Neuron (in vitro differentiated cells): ENCODE results near the gene CDK5R2.
A peak's percentile ranks its signal among the peaks of the same experiment; 100 is the strongest.

ENCODE experiments used
- H2AFZ ChIP-seq: one replicate; pipeline ENCODE4 v1.6.1; 2013; ENCODE audit warnings: low read depth, mild to moderate bottlenecking, inconsistent platforms, low read length, moderate library complexity
- H3K27me3 ChIP-seq: one replicate; pipeline ENCODE4 v1.6.1; 2013; ENCODE audit warnings: low read length; ENCODE audit not compliant: insufficient read depth
- H3K36me3 ChIP-seq: one replicate; pipeline ENCODE4 v1.6.1; 2013; ENCODE audit warnings: low read length; ENCODE audit not compliant: insufficient read depth
- H3K4me1 ChIP-seq: one replicate; pipeline ENCODE4 v1.6.1; 2013; ENCODE audit warnings: low read length; ENCODE audit not compliant: insufficient read depth
- H3K4me3 ChIP-seq: 2 replicates; pipeline ENCODE4 v1.5.1; 2013; ENCODE audit warnings: mild to moderate bottlenecking, low read length, moderate library complexity
- H3K9me3 ChIP-seq: one replicate; pipeline ENCODE4 v1.6.1; 2013; ENCODE audit warnings: low read length

CDK5R2 gene

GRCh38 chr2:218970894-218971293, 11.4 kb downstream of the CDK5R2 start:
- peaks cover 6% of the 10 kb centered on the region for H3K4me1 ChIP-seq
- H3K9me3 ChIP-seq = peaks cover 1% of the 10 kb centered on the region
- H3K36me3 ChIP-seq = no peaks in the 10 kb centered on the region
- H3K27me3 ChIP-seq = peaks cover 16% of the 10 kb centered on the region
- no peak overlapping the region for H2AFZ ChIP-seq
- H3K4me3 ChIP-seq = no peak overlapping the region

GRCh38 chr2:218975060-218975777, 15.8 kb downstream of the CDK5R2 start:
- peaks cover 34% of the 10 kb centered on the region for H3K27me3 ChIP-seq
- H2AFZ ChIP-seq = no peak overlapping the region
- peaks cover 1% of the 10 kb centered on the region for H3K9me3 ChIP-seq
- H3K4me3 ChIP-seq = no peak overlapping the region
- H3K36me3 ChIP-seq = no peaks in the 10 kb centered on the region
- peaks cover 9% of the 10 kb centered on the region for H3K4me1 ChIP-seq

GRCh38 chr2:218979846-218980734, 20.6 kb downstream of the CDK5R2 start:
- Histone ChIP-seq H2AFZ (peak overlapping the region; percentile 24), H3K36me3 (no peaks in the 10 kb centered on the region), H3K4me1 (peaks cover 17% of the 10 kb centered on the region), H3K9me3 (no peaks in the 10 kb centered on the region), H3K4me3 (peak overlapping the region; percentile 28), H3K27me3 (peaks cover 73% of the 10 kb centered on the region)

- Histone ChIP-seq H3K4me1 (peaks cover 20% of the 10 kb centered on the region), H3K4me3 (no peak overlapping the region), H3K27me3 (peaks cover 71% of the 10 kb centered on the region), H3K9me3 (no peaks in the 10 kb centered on the region), H3K36me3 (no peaks in the 10 kb centered on the region), H2AFZ (no peak overlapping the region)
These were observed 21.4 kb downstream of the CDK5R2 start for GRCh38 chr2:218980735-218981389.

- peaks cover 1% of the 10 kb centered on the region for H3K9me3 ChIP-seq
- peaks cover 71% of the 10 kb centered on the region for H3K27me3 ChIP-seq
- H2AFZ ChIP-seq = peak overlapping the region; percentile 70
- H3K4me3 ChIP-seq = no peak overlapping the region
- H3K4me1 ChIP-seq = peaks cover 20% of the 10 kb centered on the region
- no peaks in the 10 kb centered on the region for H3K36me3 ChIP-seq
These were observed 22.0 kb downstream of the CDK5R2 start for GRCh38 chr2:218981390-218981880.

- H2AFZ ChIP-seq = peak overlapping the region; percentile 70
- no peaks in the 10 kb centered on the region for H3K36me3 ChIP-seq
- H3K4me3 ChIP-seq = peak overlapping the region; percentile 21
- peaks cover 20% of the 10 kb centered on the region for H3K4me1 ChIP-seq
- peaks cover 73% of the 10 kb centered on the region for H3K27me3 ChIP-seq
- peaks cover 2% of the 10 kb centered on the region for H3K9me3 ChIP-seq
These were observed 22.6 kb downstream of the CDK5R2 start for GRCh38 chr2:218981881-218982585.

- no peaks in the 10 kb centered on the region for H3K36me3 ChIP-seq
- H3K27me3 ChIP-seq = peaks cover 75% of the 10 kb centered on the region
- H2AFZ ChIP-seq = no peak overlapping the region
- peaks cover 2% of the 10 kb centered on the region for H3K9me3 ChIP-seq
- peak overlapping the region; percentile 21 for H3K4me3 ChIP-seq
- peaks cover 20% of the 10 kb centered on the region for H3K4me1 ChIP-seq
These were observed 23.3 kb downstream of the CDK5R2 start for GRCh38 chr2:218982586-218983262.

- Histone ChIP-seq H3K36me3 (no peaks in the 10 kb centered on the region), H3K27me3 (peaks cover 78% of the 10 kb centered on the region), H3K4me3 (no peak overlapping the region), H2AFZ (no peak overlapping the region), H3K4me1 (peaks cover 20% of the 10 kb centered on the region), H3K9me3 (peaks cover 2% of the 10 kb centered on the region)
These were observed 23.9 kb downstream of the CDK5R2 start for GRCh38 chr2:218983263-218983933.

GRCh38 chr2:218983934-218984238, 24.4 kb downstream of the CDK5R2 start:
- no peaks in the 10 kb centered on the region for H3K36me3 ChIP-seq
- peaks cover 20% of the 10 kb centered on the region for H3K4me1 ChIP-seq
- H3K27me3 ChIP-seq = peaks cover 81% of the 10 kb centered on the region
- peaks cover 2% of the 10 kb centered on the region for H3K9me3 ChIP-seq
- H3K4me3 ChIP-seq = no peak overlapping the region
- H2AFZ ChIP-seq = no peak overlapping the region

GRCh38 chr2:218984239-218985020, 25.0 kb downstream of the CDK5R2 start:
- H3K9me3 ChIP-seq = peaks cover 2% of the 10 kb centered on the region
- H3K4me3 ChIP-seq = no peak overlapping the region
- H3K27me3 ChIP-seq = peaks cover 87% of the 10 kb centered on the region
- H2AFZ ChIP-seq = no peak overlapping the region
- peaks cover 20% of the 10 kb centered on the region for H3K4me1 ChIP-seq
- no peaks in the 10 kb centered on the region for H3K36me3 ChIP-seq

- Histone ChIP-seq H3K36me3 (no peaks in the 10 kb centered on the region), H3K4me1 (peaks cover 17% of the 10 kb centered on the region), H3K27me3 (peaks cover 90% of the 10 kb centered on the region), H3K9me3 (peaks cover 2% of the 10 kb centered on the region), H2AFZ (no peak within 1 kb of the TSS), H3K4me3 (no peak within 1 kb of the TSS)
These were observed 25.5 kb downstream of the CDK5R2 start, which contains the start of gene FEV for GRCh38 chr2:218985021-218985324. Gene FEV (minus strand): TSS chr2:218985184. CDS start chr2:218985075, 109 bp downstream.
